Activated B cell treated with CpG ODN at 0.5 μM for 24 hours (primary cell): Measurements from ENCODE around the gene ITGB2. TPM values are rescaled to one million over a fixed set of nuclear protein-coding genes. Genes with fewer than 3 reads are reported as not detected.

ENCODE experiments used
- ATAC-seq: fragments of 200-7000 bp; cut with Tn5 transposase; one replicate; pipeline ENCODE4 v1.10.0; 2021; ENCODE audit warnings: low read depth, mild to moderate bottlenecking, moderate library complexity
- CTCF ChIA-PET: fragments of 350-600 bp; sonication (Branson Sonifier 250); formaldehyde crosslinking; loops from one replicate; lab custom pipeline; 2021; ENCODE audit warnings: antibody characterized with exemption; lab: Charles Lee
- POLR2A ChIA-PET: fragments of 350-600 bp; sonication (Branson Sonifier 250); formaldehyde crosslinking; loops from one replicate; lab custom pipeline; 2021; ENCODE audit warnings: antibody characterized with exemption; lab: Charles Lee
- DNase-seq: peaks from one replicate; pipeline ENCODE4 v3.0.0; 2022
- H3K27ac Mint-ChIP-seq: one replicate; pipeline ENCODE4 v1.8.0; 2020; ENCODE audit warnings: mixed read lengths
- H3K27me3 Mint-ChIP-seq: one replicate; pipeline ENCODE4 v1.8.0; 2021; ENCODE audit warnings: mixed read lengths
- H3K36me3 Mint-ChIP-seq: one replicate; pipeline ENCODE4 v1.8.0; 2021; ENCODE audit warnings: low read depth, mixed read lengths
- H3K4me1 Mint-ChIP-seq: one replicate; pipeline ENCODE4 v1.8.0; 2021; ENCODE audit warnings: mixed read lengths
- H3K4me3 Mint-ChIP-seq: one replicate; pipeline ENCODE4 v1.8.0; 2020; ENCODE audit warnings: mild to moderate bottlenecking, mixed read lengths
- H3K9me3 Mint-ChIP-seq: one replicate; pipeline ENCODE4 v1.8.0; 2020; ENCODE audit warnings: mixed read lengths
- CTCF ChIP-seq: fragments of 200-600 bp; IDR thresholded peaks from one replicate; pipeline ENCODE4 v1.8.0; 2022; ENCODE audit warnings: antibody characterized with exemption, mild to moderate bottlenecking
- intact Hi-C: fragments of 100-400 bp; cut with micrococcal nuclease; formaldehyde crosslinking; loops from one replicate; pipeline ENCODE4 v1.15.1; 2024
- total RNA-seq: library from RNA; stranded (reverse); gene quantifications from 2 replicates; pipeline ENCODE4 v1.2.3, GENCODE V29; 2022

ITGB2 gene
- total RNA-seq, 1 donor from 2014 or later, result 124 TPM

GRCh38 chr21:44846485-44847260, 74.0 kb downstream of the ITGB2 start:
- H3K36me3 Mint-ChIP-seq, result peaks cover 30% of the 10 kb centered on the region
- peaks cover 16% of the 10 kb centered on the region for H3K27me3 Mint-ChIP-seq
- no peak for TF ChIP-seq CTCF
- ChIA-PET POLR2A (no interaction called here), CTCF (interaction anchor here (0.9 kb wide), 1 partner anchor 85 kb away, joined by 3 read pairs; no protein-coding TSS in a partner anchor)
- DNase-seq, result peak; percentile 31
- peak overlapping the region; percentile 52 for H3K4me3 Mint-ChIP-seq
- H3K27ac Mint-ChIP-seq, result no peak overlapping the region
- intact Hi-C loops, result loop anchor here (1.0 kb wide), 3 partner anchors 19 to 86 kb away; partner anchors contain the start of gene UBE2G2
- no peaks in the 10 kb centered on the region for H3K9me3 Mint-ChIP-seq
- H3K4me1 Mint-ChIP-seq, result peaks cover 15% of the 10 kb centered on the region
- ATAC-seq, result peak; percentile 70

GRCh38 chr21:44846224-44846484, 74.5 kb downstream of the ITGB2 start:
- intact Hi-C loops, result loop anchor here (1.0 kb wide), 3 partner anchors 19 to 86 kb away; partner anchors contain the start of gene UBE2G2
- H3K27ac Mint-ChIP-seq, result no peak overlapping the region
- CTCF ChIA-PET, result interaction anchor here (0.9 kb wide), 1 partner anchor 86 kb away, joined by 3 read pairs; no protein-coding TSS in a partner anchor

GRCh38 chr21:44845418-44846223, 75.1 kb downstream of the ITGB2 start:
- peaks cover 24% of the 10 kb centered on the region for H3K27me3 Mint-ChIP-seq

More at GRCh38 chr21:44846224-44846484, 74.5 kb downstream of the ITGB2 start:
- peak overlapping the region; percentile 52 for H3K4me3 Mint-ChIP-seq
- POLR2A ChIA-PET, result interaction anchor here (0.5 kb wide), 1 partner anchor 95 kb away, joined by 5 read pairs; no protein-coding TSS in a partner anchor
- no peaks in the 10 kb centered on the region for H3K9me3 Mint-ChIP-seq
- TF ChIP-seq CTCF, result no peak
- ATAC-seq (no peak), DNase-seq (no peak)
- peaks cover 21% of the 10 kb centered on the region for H3K27me3 Mint-ChIP-seq
- peaks cover 24% of the 10 kb centered on the region for H3K36me3 Mint-ChIP-seq
- H3K4me1 Mint-ChIP-seq, result peaks cover 15% of the 10 kb centered on the region

GRCh38 chr21:44844256-44844655, 76.4 kb downstream of the ITGB2 start:
- Mint-ChIP-seq H3K27me3 (peaks cover 26% of the 10 kb centered on the region), H3K4me1 (peaks cover 15% of the 10 kb centered on the region), H3K27ac (no peak overlapping the region), H3K4me3 (no peak overlapping the region), H3K9me3 (no peaks in the 10 kb centered on the region), H3K36me3 (peaks cover 7% of the 10 kb centered on the region)
- ChIA-PET POLR2A (no interaction called here), CTCF (no interaction called here)
- TF ChIP-seq CTCF, result no peak
- ATAC-seq (no peak), DNase-seq (no peak)
- intact Hi-C loops, result no loop called here

More at GRCh38 chr21:44845418-44846223, 75.1 kb downstream of the ITGB2 start:
- ATAC-seq (peak; percentile 67), DNase-seq (peak; percentile 26)
- Mint-ChIP-seq H3K9me3 (no peaks in the 10 kb centered on the region), H3K27ac (no peak overlapping the region), H3K4me3 (peak overlapping the region; percentile 52), H3K36me3 (peaks cover 19% of the 10 kb centered on the region), H3K4me1 (peaks cover 15% of the 10 kb centered on the region)
- intact Hi-C loops, result loop anchor here (1.0 kb wide), 3 partner anchors 20 to 87 kb away; partner anchors contain the start of gene UBE2G2
- ChIA-PET POLR2A (interaction anchor here (0.5 kb wide), 1 partner anchor 95 kb away, joined by 5 read pairs; no protein-coding TSS in a partner anchor), CTCF (interaction anchor here (0.9 kb wide), 1 partner anchor 86 kb away, joined by 3 read pairs; no protein-coding TSS in a partner anchor)
- TF ChIP-seq CTCF, result no peak
